Esophagus (tissue), 2 donors: ENCODE results near the gene BTG1. TPM values are rescaled to one million over a fixed set of nuclear protein-coding genes. Genes with fewer than 3 reads are reported as not detected.
A peak's percentile ranks its signal among the peaks of the same experiment; 100 is the strongest.

Experiments used
- H3K27ac ChIP-seq, 2 donors: one replicate each; pipeline ENCODE4 v1.5.1; 2013; ENCODE audit warnings: low read depth in 2 of 2, mild to moderate bottlenecking in 2 of 2, inconsistent platforms in 1 of 2, low read length in 1 of 2, moderate library complexity in 1 of 2
- H3K27me3 ChIP-seq, 2 donors: one replicate each; pipeline ENCODE4 v1.6.1; 2013; ENCODE audit warnings: low read length in 2 of 2, control low read depth in 1 of 2, mild to moderate bottlenecking in 1 of 2; ENCODE audit not compliant: insufficient read depth in 2 of 2, control insufficient read depth in 1 of 2
- H3K36me3 ChIP-seq, 2 donors: one replicate each; pipeline ENCODE4 v1.6.1; 2013; ENCODE audit warnings: low read length in 1 of 2; ENCODE audit not compliant: control insufficient read depth in 2 of 2, insufficient read depth in 2 of 2
- H3K4me1 ChIP-seq, 2 donors: one replicate each; pipeline ENCODE4 v1.6.1; 2013; ENCODE audit warnings: low read length in 1 of 2; ENCODE audit not compliant: control insufficient read depth in 2 of 2, insufficient read depth in 2 of 2
- H3K4me3 ChIP-seq, 2 donors: one replicate each; pipeline ENCODE4 v1.5.1; 2013; ENCODE audit warnings: low read length in 2 of 2, mild to moderate bottlenecking in 2 of 2, low read depth in 1 of 2, moderate library complexity in 1 of 2
- H3K9me3 ChIP-seq, 2 donors: one replicate each; pipeline ENCODE4 v1.6.1; 2013; ENCODE audit warnings: mild to moderate bottlenecking in 2 of 2, low read depth in 1 of 2, low read length in 1 of 2, moderate library complexity in 1 of 2; ENCODE audit not compliant: control insufficient read depth in 2 of 2, insufficient read depth in 1 of 2
- WGBS, 2 donors: extraction: QIAGEN DNeasy Blood & Tissue Kit; methylation state at CpG; one replicate each; pipeline ENCODE4 v1.1.7; 2013; 5-methylcytosine and 5-hydroxymethylcytosine counted together
- polyA plus RNA-seq, 2 donors: library from polyadenylated mRNA; stranded (reverse); fragments of 200-250 nt; gene quantifications; one replicate each; pipeline ENCODE4 v1.2.3, GENCODE V29; 2013
- donor health status: healthy with polysubstance abuse.
- donor health status: Bipolar disorder and iron deficiency.

BTG1 gene
- 10 to 100 TPM; 23.6 to 28.0 TPM for polyA plus RNA-seq

- Histone ChIP-seq H3K27me3 (no peaks in the 10 kb centered on the region), H3K9me3 (no peaks in the 10 kb centered on the region), H3K27ac (peak within 1 kb of the TSS; percentile 95 to 99), H3K4me3 (peak within 1 kb of the TSS; percentile 90 to 99), H3K36me3 (no peaks in the 10 kb centered on the region), H3K4me1 (no peaks in the 10 kb centered on the region)
- WGBS, 2 donors = 0% methylated on average over 61 of the region's 61 CpGs
Observed at GRCh38 chr12:92145731-92146496, at the start of gene BTG1. Gene BTG1 (minus strand): TSS chr12:92145846. CDS start chr12:92145535, 311 bp downstream.

- Histone ChIP-seq H3K4me1 (no peaks in the 10 kb centered on the region), H3K27ac (no peak overlapping the region), H3K27me3 (no peaks in the 10 kb centered on the region), H3K4me3 (no peak overlapping the region), H3K9me3 (no peaks in the 10 kb centered on the region), H3K36me3 (no peaks in the 10 kb centered on the region)
- 92 to 97% methylated on average over 4 of the region's 4 CpGs for WGBS, 2 donors
Observed at GRCh38 chr12:92194561-92194960, 48.9 kb upstream of the BTG1 start.

GRCh38 chr12:92193846-92194245 lies 48.2 kb upstream of the BTG1 start:
- 69 to 85% methylated on average over 2 of the region's 2 CpGs for WGBS, 2 donors
- H3K4me1 ChIP-seq = no peaks in the 10 kb centered on the region

GRCh38 chr12:92193063-92193462 lies 47.4 kb upstream of the BTG1 start:
- no peaks in the 10 kb centered on the region for H3K27me3 ChIP-seq
- no peaks in the 10 kb centered on the region for H3K4me1 ChIP-seq
- no peaks in the 10 kb centered on the region for H3K9me3 ChIP-seq
- H3K27ac ChIP-seq = no peak overlapping the region
- no peaks in the 10 kb centered on the region for H3K36me3 ChIP-seq
- H3K4me3 ChIP-seq = no peak overlapping the region
- WGBS, 2 donors = 70 to 91% methylated on average over 2 of the region's 2 CpGs

More at GRCh38 chr12:92193846-92194245, 48.2 kb upstream of the BTG1 start:
- Histone ChIP-seq H3K9me3 (no peaks in the 10 kb centered on the region), H3K27me3 (no peaks in the 10 kb centered on the region), H3K27ac (no peak overlapping the region), H3K4me3 (no peak overlapping the region), H3K36me3 (no peaks in the 10 kb centered on the region)

- H3K36me3 ChIP-seq = no peaks in the 10 kb centered on the region
Observed at GRCh38 chr12:92192360-92192759, 46.7 kb upstream of the BTG1 start.

GRCh38 chr12:92191061-92191460 lies 45.4 kb upstream of the BTG1 start:
- Histone ChIP-seq H3K4me3 (no peak overlapping the region), H3K27ac (no peak overlapping the region), H3K4me1 (no peaks in the 10 kb centered on the region), H3K36me3 (no peaks in the 10 kb centered on the region), H3K9me3 (no peaks in the 10 kb centered on the region), H3K27me3 (no peaks in the 10 kb centered on the region)
- WGBS, 2 donors = 54 to 59% methylated on average over 3 of the region's 3 CpGs

More at GRCh38 chr12:92192360-92192759, 46.7 kb upstream of the BTG1 start:
- no peak overlapping the region for H3K27ac ChIP-seq
- no peaks in the 10 kb centered on the region for H3K9me3 ChIP-seq
- no peak overlapping the region for H3K4me3 ChIP-seq
- H3K27me3 ChIP-seq = no peaks in the 10 kb centered on the region
- no peaks in the 10 kb centered on the region for H3K4me1 ChIP-seq

GRCh38 chr12:92188517-92189188 lies 43.0 kb upstream of the BTG1 start:
- H3K27ac ChIP-seq = no peak overlapping the region
- H3K4me3 ChIP-seq = no peak overlapping the region
- WGBS, 2 donors = 91 to 92% methylated on average over 7 of the region's 7 CpGs
- H3K9me3 ChIP-seq = no peaks in the 10 kb centered on the region
- no peaks in the 10 kb centered on the region for H3K36me3 ChIP-seq
- H3K27me3 ChIP-seq = no peaks in the 10 kb centered on the region
- no peaks in the 10 kb centered on the region for H3K4me1 ChIP-seq

- WGBS, 2 donors = 66 to 67% methylated on average over 2 of the region's 2 CpGs
- H3K27me3 ChIP-seq = no peaks in the 10 kb centered on the region
- no peaks in the 10 kb centered on the region for H3K4me1 ChIP-seq
- no peak overlapping the region for H3K4me3 ChIP-seq
- H3K36me3 ChIP-seq = no peaks in the 10 kb centered on the region
- H3K27ac ChIP-seq = no peak overlapping the region
- H3K9me3 ChIP-seq = no peaks in the 10 kb centered on the region
Observed at GRCh38 chr12:92186038-92186470, 40.4 kb upstream of the BTG1 start.

- Histone ChIP-seq H3K27me3 (no peaks in the 10 kb centered on the region), H3K36me3 (no peaks in the 10 kb centered on the region), H3K27ac (no peak overlapping the region), H3K4me3 (no peak overlapping the region), H3K9me3 (no peaks in the 10 kb centered on the region), H3K4me1 (no peaks in the 10 kb centered on the region)
Observed at GRCh38 chr12:92185052-92185451, 39.4 kb upstream of the BTG1 start.

GRCh38 chr12:92183575-92183974 lies 37.9 kb upstream of the BTG1 start:
- H3K27me3 ChIP-seq = no peaks in the 10 kb centered on the region
- WGBS, 2 donors = 67 to 84% methylated on average over 2 of the region's 2 CpGs
- no peaks in the 10 kb centered on the region for H3K4me1 ChIP-seq
- H3K27ac ChIP-seq = no peak overlapping the region
- H3K36me3 ChIP-seq = no peaks in the 10 kb centered on the region
- no peaks in the 10 kb centered on the region for H3K9me3 ChIP-seq
- H3K4me3 ChIP-seq = no peak overlapping the region
